Hepatocyte (in vitro differentiated cells): Measurements from ENCODE around the gene NEFH.

ENCODE experiments used
- EZH2 ChIP-seq: fragments of 200-600 bp; sonication (generic); IDR thresholded peaks from 2 replicates; pipeline ENCODE4 v1.6.1; 2016; ENCODE audit warnings: antibody characterized with exemption, mild to moderate bottlenecking, borderline replicate concordance
- TF ChIP-seq, protein P1 (sequence below): fragments of 200-600 bp; sonication (generic); IDR thresholded peaks from 2 replicates; pipeline ENCODE4 v1.5.1; 2016; ENCODE audit warnings: antibody characterized with exemption, mild to moderate bottlenecking; ENCODE audit not compliant: poor library complexity

DNA sequence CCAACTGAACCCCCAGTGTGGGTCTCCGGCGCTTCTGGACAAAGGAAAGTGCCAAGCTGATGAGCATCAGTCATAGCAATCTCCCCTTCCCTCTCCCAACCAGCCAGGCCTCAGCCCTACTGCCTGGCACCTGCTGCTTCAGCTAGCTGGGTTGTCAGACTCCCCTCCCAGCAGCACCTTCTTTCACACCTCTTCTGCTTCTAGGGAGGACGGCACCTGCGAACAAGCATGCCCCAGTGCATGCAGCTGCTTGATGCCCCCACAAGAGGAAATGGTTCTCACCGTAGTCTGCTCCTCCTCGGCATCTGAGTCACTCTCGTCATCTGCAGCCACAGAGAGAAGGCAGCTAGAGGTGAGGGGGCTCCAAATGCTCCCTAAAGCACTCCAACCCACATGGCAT, 48.1 kb downstream of the NEFH start:
- TF ChIP-seq, protein P1, sequence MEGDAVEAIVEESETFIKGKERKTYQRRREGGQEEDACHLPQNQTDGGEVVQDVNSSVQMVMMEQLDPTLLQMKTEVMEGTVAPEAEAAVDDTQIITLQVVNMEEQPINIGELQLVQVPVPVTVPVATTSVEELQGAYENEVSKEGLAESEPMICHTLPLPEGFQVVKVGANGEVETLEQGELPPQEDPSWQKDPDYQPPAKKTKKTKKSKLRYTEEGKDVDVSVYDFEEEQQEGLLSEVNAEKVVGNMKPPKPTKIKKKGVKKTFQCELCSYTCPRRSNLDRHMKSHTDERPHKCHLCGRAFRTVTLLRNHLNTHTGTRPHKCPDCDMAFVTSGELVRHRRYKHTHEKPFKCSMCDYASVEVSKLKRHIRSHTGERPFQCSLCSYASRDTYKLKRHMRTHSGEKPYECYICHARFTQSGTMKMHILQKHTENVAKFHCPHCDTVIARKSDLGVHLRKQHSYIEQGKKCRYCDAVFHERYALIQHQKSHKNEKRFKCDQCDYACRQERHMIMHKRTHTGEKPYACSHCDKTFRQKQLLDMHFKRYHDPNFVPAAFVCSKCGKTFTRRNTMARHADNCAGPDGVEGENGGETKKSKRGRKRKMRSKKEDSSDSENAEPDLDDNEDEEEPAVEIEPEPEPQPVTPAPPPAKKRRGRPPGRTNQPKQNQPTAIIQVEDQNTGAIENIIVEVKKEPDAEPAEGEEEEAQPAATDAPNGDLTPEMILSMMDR: no peak
- no peak for TF ChIP-seq EZH2
